ENCODE data around the gene DNPEP. TPM values are rescaled to one million over a fixed set of nuclear protein-coding genes. Genes with fewer than 3 reads are reported as not detected.

The DNPEP gene
- total RNA-seq, 1 donor from 2014 or later = 50.8 TPM

DNA sequence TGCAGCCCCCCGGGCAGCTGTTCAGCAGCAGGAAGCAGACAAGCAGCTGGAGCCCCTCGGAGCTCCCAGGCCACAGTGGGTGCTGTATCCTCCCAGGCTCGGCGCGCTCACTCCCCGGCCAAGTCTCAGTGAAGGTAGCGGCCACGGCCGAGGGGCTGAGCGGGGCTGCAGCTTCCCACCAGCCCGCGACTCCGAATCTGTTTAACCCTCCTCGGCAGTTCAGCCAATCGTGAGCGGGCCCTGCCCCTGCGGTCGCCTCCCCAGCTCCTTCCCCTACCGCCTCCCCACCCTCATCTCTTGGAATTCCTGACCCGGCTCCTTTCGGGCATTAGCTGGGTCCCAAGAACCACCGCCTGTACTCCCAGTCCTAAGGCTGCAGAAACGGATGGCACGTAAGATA, 55.2 kb downstream of the DNPEP start, which contains the start of gene RESP18:
TSS of gene RESP18 (minus strand) at position 203 of the 400 bp plus-strand sequence.
- Histone ChIP-seq H3K36me3 (ENCODE audit: control insufficient read depth, insufficient read depth, low read length) (no peaks in the 10 kb centered on the region), H3K4me3 (ENCODE audit: low read depth, low read length) (no peak within 1 kb of the TSS), H3K27me3 (ENCODE audit: control insufficient read depth, insufficient read depth, low read length) (peaks cover 24% of the 10 kb centered on the region)
- FAIRE-seq (no peak), DNase-seq (ENCODE audit: low read depth) (no peak)
- TF ChIP-seq, protein P1, sequence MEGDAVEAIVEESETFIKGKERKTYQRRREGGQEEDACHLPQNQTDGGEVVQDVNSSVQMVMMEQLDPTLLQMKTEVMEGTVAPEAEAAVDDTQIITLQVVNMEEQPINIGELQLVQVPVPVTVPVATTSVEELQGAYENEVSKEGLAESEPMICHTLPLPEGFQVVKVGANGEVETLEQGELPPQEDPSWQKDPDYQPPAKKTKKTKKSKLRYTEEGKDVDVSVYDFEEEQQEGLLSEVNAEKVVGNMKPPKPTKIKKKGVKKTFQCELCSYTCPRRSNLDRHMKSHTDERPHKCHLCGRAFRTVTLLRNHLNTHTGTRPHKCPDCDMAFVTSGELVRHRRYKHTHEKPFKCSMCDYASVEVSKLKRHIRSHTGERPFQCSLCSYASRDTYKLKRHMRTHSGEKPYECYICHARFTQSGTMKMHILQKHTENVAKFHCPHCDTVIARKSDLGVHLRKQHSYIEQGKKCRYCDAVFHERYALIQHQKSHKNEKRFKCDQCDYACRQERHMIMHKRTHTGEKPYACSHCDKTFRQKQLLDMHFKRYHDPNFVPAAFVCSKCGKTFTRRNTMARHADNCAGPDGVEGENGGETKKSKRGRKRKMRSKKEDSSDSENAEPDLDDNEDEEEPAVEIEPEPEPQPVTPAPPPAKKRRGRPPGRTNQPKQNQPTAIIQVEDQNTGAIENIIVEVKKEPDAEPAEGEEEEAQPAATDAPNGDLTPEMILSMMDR (IDR thresholded peaks at IDR 0.05; ENCODE audit: insufficient read depth, low read length, severe bottlenecking) = no peak

DNA sequence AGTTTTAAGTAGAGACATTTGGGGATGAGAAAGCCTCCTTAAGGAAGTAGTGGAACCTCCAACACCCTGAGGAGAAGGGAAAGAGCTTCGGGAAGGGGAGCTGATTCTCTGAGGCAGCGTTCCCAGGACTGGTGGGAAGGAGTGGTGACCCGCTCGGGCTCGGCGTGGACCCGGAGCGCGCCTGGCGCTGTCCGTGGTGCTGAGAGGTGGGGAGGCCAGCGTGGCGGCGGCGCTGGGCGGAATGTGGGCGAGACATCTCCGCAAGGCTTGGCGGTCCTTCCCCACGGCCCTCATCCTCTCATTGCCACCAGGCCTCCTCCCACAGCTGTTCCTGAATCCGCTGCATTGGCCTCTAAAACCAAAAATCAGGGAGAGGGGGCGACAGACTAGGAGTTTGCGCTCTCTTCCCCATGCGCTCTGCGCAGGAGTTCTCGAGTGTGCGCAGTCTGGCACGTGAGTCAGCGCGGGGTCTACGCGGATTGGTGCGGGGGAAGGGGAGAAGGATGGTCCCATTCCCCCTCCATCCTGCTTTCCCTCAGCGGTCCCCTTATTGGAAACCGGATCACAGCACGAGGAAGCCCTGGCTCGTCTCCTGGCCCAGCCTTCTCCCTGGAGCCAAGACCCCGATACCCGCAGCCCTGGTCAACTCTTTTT, 56.0 kb downstream of the DNPEP start:
- FAIRE-seq (no peak), DNase-seq (ENCODE audit: low read depth) (no peak)
- TF ChIP-seq, protein P1 (IDR thresholded peaks at IDR 0.05; ENCODE audit: insufficient read depth, low read length, severe bottlenecking) = no peak
- Histone ChIP-seq H3K4me3 (ENCODE audit: low read depth, low read length) (no peak overlapping the region), H3K36me3 (ENCODE audit: control insufficient read depth, insufficient read depth, low read length) (no peaks in the 10 kb centered on the region), H3K27me3 (ENCODE audit: control insufficient read depth, insufficient read depth, low read length) (peaks cover 24% of the 10 kb centered on the region)

GRCh38 chr2:219327719-219328118, 60.0 kb downstream of the DNPEP start:
- FAIRE-seq = no peak
- TF ChIP-seq, protein P1 (IDR thresholded peaks at IDR 0.05; ENCODE audit: insufficient read depth, low read length, severe bottlenecking) = no peak
- Histone ChIP-seq H3K36me3 (ENCODE audit: control insufficient read depth, insufficient read depth, low read length) (no peaks in the 10 kb centered on the region), H3K4me3 (ENCODE audit: low read depth, low read length) (no peak overlapping the region), H3K27me3 (ENCODE audit: control insufficient read depth, insufficient read depth, low read length) (peaks cover 20% of the 10 kb centered on the region)
- DNase-seq (ENCODE audit: low read depth) = no peak

DNA sequence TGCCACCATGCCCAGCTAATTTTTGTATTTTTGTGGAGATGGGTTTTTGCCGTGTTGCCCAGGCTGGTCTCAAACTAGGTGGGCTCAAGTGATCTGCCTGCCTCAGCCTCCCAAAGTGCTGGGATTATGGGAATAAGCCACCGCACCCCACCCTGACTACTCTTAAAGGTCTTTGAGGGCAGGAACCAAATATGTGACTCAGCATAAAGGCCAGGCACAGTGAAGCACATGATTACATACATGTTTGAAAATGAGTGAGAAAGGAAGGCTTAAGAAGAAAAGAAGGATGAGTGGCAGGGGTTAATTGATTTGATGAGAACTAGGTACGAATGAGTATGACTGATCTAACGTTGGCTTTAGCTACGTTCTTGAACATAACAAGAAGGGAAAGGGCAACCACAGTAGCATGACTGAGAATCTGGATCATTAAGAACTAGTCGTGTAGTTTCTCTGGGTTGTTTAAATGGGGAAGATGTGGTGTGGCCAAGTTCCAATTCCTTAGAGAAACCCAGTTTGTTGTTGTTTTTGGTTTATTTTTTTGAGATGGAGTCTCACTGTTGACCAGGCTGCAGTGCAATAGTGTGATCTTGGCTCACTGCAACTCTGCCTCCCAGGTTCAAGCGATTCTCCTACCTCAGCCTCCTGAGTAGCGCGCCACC, 61.9 kb downstream of the DNPEP start:
- H3K36me3 ChIP-seq (ENCODE audit: control insufficient read depth, insufficient read depth, low read length) = no peaks in the 10 kb centered on the region
- FAIRE-seq (no peak), DNase-seq (ENCODE audit: low read depth) (no peak)
- no peak overlapping the region for H3K4me3 ChIP-seq (ENCODE audit: low read depth, low read length)
- H3K27me3 ChIP-seq (ENCODE audit: control insufficient read depth, insufficient read depth, low read length) = peaks cover 5% of the 10 kb centered on the region
- TF ChIP-seq, protein P1 (IDR thresholded peaks at IDR 0.05; ENCODE audit: insufficient read depth, low read length, severe bottlenecking) = no peak

GRCh38 chr2:219325136-219325535, 62.6 kb downstream of the DNPEP start:
- FAIRE-seq = no peak
- Histone ChIP-seq H3K36me3 (ENCODE audit: control insufficient read depth, insufficient read depth, low read length) (no peaks in the 10 kb centered on the region), H3K4me3 (ENCODE audit: low read depth, low read length) (no peak overlapping the region), H3K27me3 (ENCODE audit: control insufficient read depth, insufficient read depth, low read length) (peaks cover 5% of the 10 kb centered on the region)
- DNase-seq (ENCODE audit: low read depth) = no peak
- TF ChIP-seq, protein P1 (IDR thresholded peaks at IDR 0.05; ENCODE audit: insufficient read depth, low read length, severe bottlenecking) = no peak
